GM23338 (cell line): Measurements from ENCODE around the gene CSF2. TPM values are rescaled to one million over a fixed set of nuclear protein-coding genes. Genes with fewer than 3 reads are reported as not detected.

Source experiments
- ATAC-seq: fragments of 200-7000 bp; cut with Tn5 transposase; 3 replicates; pipeline ENCODE4 v1.9.1; 2020
- DNase-seq: peaks from one replicate; pipeline ENCODE4 v3.0.0-alpha.2; 2015; ENCODE audit warnings: low spot score
- H2AFZ ChIP-seq: fragments of 200-600 bp; sonication (generic); 2 replicates; pipeline ENCODE4 v1.8.0; 2016; ENCODE audit warnings: antibody characterized with exemption, mild to moderate bottlenecking, moderate library complexity
- H3F3A ChIP-seq: fragments of 200-600 bp; sonication (generic); replicated peaks from 2 replicates; pipeline ENCODE4 v1.8.0; 2017; ENCODE audit warnings: antibody characterized with exemption, mixed run types, low read depth
- H3K27ac ChIP-seq: fragments of 200-600 bp; sonication (generic); 2 replicates; pipeline ENCODE4 v1.6.1; 2016; ENCODE audit warnings: low read depth
- H3K27me3 ChIP-seq: fragments of 200-600 bp; sonication (generic); 2 replicates; pipeline ENCODE4 v1.8.0; 2016; ENCODE audit warnings: mild to moderate bottlenecking, mixed run types, moderate library complexity; ENCODE audit not compliant: insufficient read depth
- H3K36me3 ChIP-seq: fragments of 200-600 bp; sonication (generic); 2 replicates; pipeline ENCODE4 v1.8.0; 2016; ENCODE audit warnings: mild to moderate bottlenecking; ENCODE audit not compliant: insufficient read depth
- H3K4me1 ChIP-seq: fragments of 200-600 bp; sonication (generic); 2 replicates; pipeline ENCODE4 v1.8.0; 2016; ENCODE audit warnings: mild to moderate bottlenecking, moderate library complexity; ENCODE audit not compliant: insufficient read depth
- H3K4me2 ChIP-seq: fragments of 200-600 bp; sonication (generic); 2 replicates; pipeline ENCODE4 v1.7.1; 2017; ENCODE audit warnings: mixed run types
- H3K4me3 ChIP-seq: fragments of 200-600 bp; sonication (generic); 2 replicates; pipeline ENCODE4 v1.6.1; 2016; ENCODE audit warnings: mixed run types
- H3K79me2 ChIP-seq: fragments of 200-600 bp; sonication (generic); replicated peaks from 2 replicates; pipeline ENCODE4 v1.8.0; 2017; ENCODE audit warnings: mild to moderate bottlenecking; ENCODE audit not compliant: insufficient read depth
- H3K9me2 ChIP-seq: fragments of 200-600 bp; sonication (generic); 2 replicates; pipeline ENCODE4 v1.8.0; 2017; ENCODE audit not compliant: insufficient read depth
- H4K20me1 ChIP-seq: fragments of 200-600 bp; sonication (generic); replicated peaks from 2 replicates; pipeline ENCODE4 v1.8.0; 2017; ENCODE audit warnings: mild to moderate bottlenecking; ENCODE audit not compliant: insufficient read depth
- H3K27ac Mint-ChIP-seq: 2 replicates; pipeline ENCODE4 v1.8.0; 2020; ENCODE audit warnings: inconsistent platforms, mild to moderate bottlenecking, moderate library complexity, mixed read lengths
- H3K27me3 Mint-ChIP-seq: 3 replicates; pipeline ENCODE4 v1.8.0; 2022; ENCODE audit warnings: low read depth, mild to moderate bottlenecking, moderate library complexity, mixed read lengths, inconsistent platforms; ENCODE audit not compliant: insufficient read depth, poor library complexity
- H3K36me3 Mint-ChIP-seq: 3 replicates; pipeline ENCODE4 v1.8.0; 2021; ENCODE audit warnings: low read depth, mild to moderate bottlenecking, inconsistent platforms, moderate library complexity, mixed read lengths
- H3K4me1 Mint-ChIP-seq: 3 replicates; pipeline ENCODE4 v1.8.0; 2020; ENCODE audit warnings: mild to moderate bottlenecking, inconsistent platforms, mixed read lengths
- H3K4me3 Mint-ChIP-seq: 3 replicates; pipeline ENCODE4 v1.8.0; 2021; ENCODE audit warnings: moderate library complexity, mild to moderate bottlenecking, inconsistent platforms, mixed read lengths
- H3K9me3 Mint-ChIP-seq: 3 replicates; pipeline ENCODE4 v1.8.0; 2020; ENCODE audit warnings: moderate library complexity, mild to moderate bottlenecking, inconsistent platforms, mixed read lengths
- CREB1 ChIP-seq: fragments of 250-450 bp; sonication (Bioruptor Pico); IDR thresholded peaks from 2 replicates; pipeline ENCODE4 v1.5.0; 2020; ENCODE audit warnings: low read depth, mild to moderate bottlenecking, moderate library complexity
- CTCF ChIP-seq, 2 experiments: fragments of 200-600 bp in 1 of 2; sonication (generic) in 1 of 2; conservative IDR thresholded peaks; 2 replicates each; pipeline versions ENCODE4 v1.5.1 to v1.6.1; 2016 to 2017; ENCODE audit warnings: antibody characterized with exemption in 2 of 2, low read depth in 2 of 2, mild to moderate bottlenecking in 2 of 2, moderate library complexity in 1 of 2
- ETS1 ChIP-seq: IDR thresholded peaks from 2 replicates; pipeline ENCODE4 v1.6.1; 2016; ENCODE audit warnings: antibody characterized with exemption
- EZH2 ChIP-seq: fragments of 200-600 bp; sonication (generic); IDR thresholded peaks from one replicate; pipeline ENCODE4 v1.8.0; 2017; ENCODE audit warnings: antibody characterized with exemption, mild to moderate bottlenecking, low read depth; ENCODE audit not compliant: unreplicated experiment
- EZH2phosphoT487 ChIP-seq: fragments of 200-600 bp; sonication (generic); IDR thresholded peaks from one replicate; pipeline ENCODE4 v1.8.1; 2018; ENCODE audit warnings: antibody characterized with exemption; ENCODE audit not compliant: unreplicated experiment
- JUNB ChIP-seq: IDR thresholded peaks from one replicate; pipeline ENCODE4 v1.6.1; 2016; ENCODE audit warnings: antibody characterized with exemption; ENCODE audit not compliant: unreplicated experiment
- NANOG ChIP-seq: IDR thresholded peaks from 2 replicates; pipeline ENCODE4 v1.6.1; 2016; ENCODE audit warnings: antibody characterized with exemption, borderline replicate concordance
- POLR2AphosphoS5 ChIP-seq: IDR thresholded peaks from 2 replicates; pipeline ENCODE4 v1.6.1; 2016; ENCODE audit warnings: antibody characterized with exemption, low read depth
- REST ChIP-seq: IDR thresholded peaks from one replicate; pipeline ENCODE4 v1.6.1; 2018; ENCODE audit warnings: antibody characterized with exemption; ENCODE audit not compliant: unreplicated experiment
- STAT1 ChIP-seq: IDR thresholded peaks from one replicate; pipeline ENCODE4 v1.6.1; 2016; ENCODE audit warnings: antibody characterized with exemption; ENCODE audit not compliant: unreplicated experiment
- ZNF114 ChIP-seq: fragments of 250-450 bp; sonication (Bioruptor Pico); IDR thresholded peaks from 2 replicates; pipeline ENCODE4 v1.5.0; 2020; ENCODE audit warnings: mild to moderate bottlenecking, moderate library complexity
- ZNF331 ChIP-seq: fragments of 250-450 bp; sonication (Bioruptor Pico); IDR thresholded peaks from 2 replicates; pipeline ENCODE4 v1.5.0; 2020; ENCODE audit warnings: low read depth, mild to moderate bottlenecking, moderate library complexity
- ZNF462 ChIP-seq: fragments of 250-450 bp; sonication (Bioruptor Pico); IDR thresholded peaks from 2 replicates; pipeline ENCODE4 v1.5.0; 2020; ENCODE audit warnings: mild to moderate bottlenecking, moderate library complexity
- polyA plus RNA-seq: library from polyadenylated mRNA; unstranded; fragments of >200 nt; fragmentation: Nextera tagmentation; extraction: Ambion mirVana; gene quantifications from 2 replicates; pipeline ENCODE4 v1.2.1, GENCODE V29; 2016
- total RNA-seq: library from RNA; depleted of rRNA; stranded (reverse); fragments of >200 nt; shearing (Covaris generic); gene quantifications from 2 replicates; pipeline ENCODE4 v1.2.3, GENCODE V29; 2014

CSF2 gene
- total and polyA plus RNA-seq, 2 experiments from 2014 or later: not detected

- Histone ChIP-seq H3K9me2 (0 out of 2 replicates have a peak, but pooled peaks cover 7% of the 10 kb centered on the region), H3K79me2 (no peaks in the 10 kb centered on the region), H3K27ac (no peak overlapping the region), H3K4me2 (no peak overlapping the region), H3K36me3 (no peaks in the 10 kb centered on the region), H3K27me3 (no peaks in the 10 kb centered on the region), H4K20me1 (no peaks in the 10 kb centered on the region), H3K4me1 (no peaks in the 10 kb centered on the region), H3K4me3 (no peak overlapping the region), H2AFZ (no peak overlapping the region), H3F3A (no peaks in the 10 kb centered on the region)
- Mint-ChIP-seq H3K4me3 (no peak overlapping the region), H3K27me3 (peaks cover 3% of the 10 kb centered on the region), H3K27ac (no peak overlapping the region), H3K36me3 (no peaks in the 10 kb centered on the region), H3K9me3 (no peaks in the 10 kb centered on the region; the same call in 2 of the 3 replicates), H3K4me1 (no peaks in the 10 kb centered on the region)
- DNase-seq: no peak
- no peak for ATAC-seq
- no peak for TF ChIP-seq CREB1 (CRISPR knock-in tag)
- no peak for TF ChIP-seq CTCF (conservative IDR thresholded peaks at IDR 0.05; ENCODE audit: low read depth in 2 of 2)
- TF ChIP-seq REST: no peak
- TF ChIP-seq ETS1: no peak
- TF ChIP-seq ZNF462 (CRISPR knock-in tag): no peak
- no peak for TF ChIP-seq STAT1
- no peak for TF ChIP-seq JUNB
- no peak for TF ChIP-seq NANOG
- no peak for TF ChIP-seq ZNF331 (CRISPR knock-in tag)
- no peak for TF ChIP-seq ZNF114 (CRISPR knock-in tag)
- TF ChIP-seq EZH2phosphoT487: no peak
- no peak for TF ChIP-seq EZH2
- TF ChIP-seq POLR2AphosphoS5: no peak
Measured at GRCh38 chr5:132025403-132025971, 48.1 kb upstream of the CSF2 start.
